Uterus (tissue), 2 donors: ENCODE results near the gene TMEM250.

Experiments
- POLR2A ChIP-seq, 2 donors: fragments of 450-650 bp; IDR thresholded peaks; one replicate each; pipeline ENCODE4 v1.6.1; 2016; ENCODE audit warnings: antibody characterized with exemption in 2 of 2, mild to moderate bottlenecking in 1 of 2, moderate library complexity in 1 of 2
- TF ChIP-seq, protein P1 (sequence below), 4 experiments: fragments of 200-600 bp in 2 of 4; fragments of 450-650 bp in 2 of 4; sonication (generic) in 2 of 4; IDR thresholded peaks; one replicate each; pipeline ENCODE4 v1.5.1; 2016 to 2019; ENCODE audit warnings: antibody characterized with exemption in 4 of 4, mild to moderate bottlenecking in 2 of 4, moderate library complexity in 1 of 4

DNA sequence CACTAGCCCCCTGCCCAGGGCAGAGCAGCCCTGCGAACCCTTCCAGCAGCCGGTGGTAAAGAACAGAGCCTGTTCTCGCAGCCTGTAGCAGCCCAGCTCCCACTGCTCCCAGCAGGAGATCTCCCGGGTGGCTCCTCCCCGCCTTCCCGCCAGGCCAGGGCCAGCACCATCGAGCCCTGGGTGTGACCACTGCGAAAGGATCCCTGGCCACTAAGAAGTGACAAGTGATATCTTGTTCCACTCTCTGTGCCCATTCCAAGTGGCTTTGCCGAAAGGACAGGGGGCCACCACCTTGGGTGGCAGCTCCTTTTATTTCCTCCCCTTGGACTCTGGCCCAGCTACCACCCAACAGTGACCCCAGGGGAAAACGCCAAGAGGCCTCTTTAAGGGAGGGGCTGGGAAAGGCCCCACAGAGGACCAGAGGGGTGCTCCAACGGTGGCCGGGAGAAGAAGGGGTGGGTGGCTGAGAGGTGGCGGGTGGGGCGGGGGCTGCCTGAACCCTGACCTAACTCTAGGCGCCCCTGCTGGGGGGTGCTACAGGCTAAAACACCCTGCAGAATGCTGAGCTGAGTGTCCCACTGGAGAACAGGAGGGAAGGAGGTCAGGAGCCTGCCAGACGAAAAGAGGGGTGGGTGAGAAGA is 25.2 kb downstream of the TMEM250 start:
- TF ChIP-seq, protein P1, sequence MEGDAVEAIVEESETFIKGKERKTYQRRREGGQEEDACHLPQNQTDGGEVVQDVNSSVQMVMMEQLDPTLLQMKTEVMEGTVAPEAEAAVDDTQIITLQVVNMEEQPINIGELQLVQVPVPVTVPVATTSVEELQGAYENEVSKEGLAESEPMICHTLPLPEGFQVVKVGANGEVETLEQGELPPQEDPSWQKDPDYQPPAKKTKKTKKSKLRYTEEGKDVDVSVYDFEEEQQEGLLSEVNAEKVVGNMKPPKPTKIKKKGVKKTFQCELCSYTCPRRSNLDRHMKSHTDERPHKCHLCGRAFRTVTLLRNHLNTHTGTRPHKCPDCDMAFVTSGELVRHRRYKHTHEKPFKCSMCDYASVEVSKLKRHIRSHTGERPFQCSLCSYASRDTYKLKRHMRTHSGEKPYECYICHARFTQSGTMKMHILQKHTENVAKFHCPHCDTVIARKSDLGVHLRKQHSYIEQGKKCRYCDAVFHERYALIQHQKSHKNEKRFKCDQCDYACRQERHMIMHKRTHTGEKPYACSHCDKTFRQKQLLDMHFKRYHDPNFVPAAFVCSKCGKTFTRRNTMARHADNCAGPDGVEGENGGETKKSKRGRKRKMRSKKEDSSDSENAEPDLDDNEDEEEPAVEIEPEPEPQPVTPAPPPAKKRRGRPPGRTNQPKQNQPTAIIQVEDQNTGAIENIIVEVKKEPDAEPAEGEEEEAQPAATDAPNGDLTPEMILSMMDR (IDR thresholded peaks at IDR 0.05), result no peak
- no peak for TF ChIP-seq POLR2A (IDR thresholded peaks at IDR 0.05)
